HepG2 (cell line): ENCODE results near the gene PKP3. TPM values are rescaled to one million over a fixed set of nuclear protein-coding genes. Genes with fewer than 3 reads are reported as not detected.

ENCODE experiments used
- ATAC-seq: fragments of 200-7000 bp; cut with Tn5 transposase; 3 replicates; pipeline ENCODE4 v1.9.1; 2020; ENCODE audit warnings: mild to moderate bottlenecking, moderate library complexity
- BruUV-seq: library from RNA; stranded (reverse); fragments of 400-500 nt; replicated peaks from 2 replicates; lab custom pipeline; 2021; lab: Mats Ljungman, UMichigan
- CTCF ChIA-PET: fragments of 300-600 bp; formaldehyde crosslinking; extraction: SDS; loops from one replicate; lab custom pipeline; 2021; ENCODE audit warnings: low total read pairs, inconsistent platforms, low intra/inter-chr PET ratio; lab: Yijun Ruan, JAX
- POLR2A ChIA-PET: fragments of 350-600 bp; sonication (Branson Sonifier 250); formaldehyde crosslinking; loops from one replicate; lab custom pipeline; 2020; ENCODE audit warnings: antibody characterized with exemption, inconsistent platforms; lab: Yijun Ruan, JAX
- DNase-seq: peaks from one replicate; pipeline ENCODE4 v3.0.0-alpha.2; 2015; ENCODE audit warnings: low spot score
- FAIRE-seq: peaks from 3 replicates; lab custom pipeline; 2011; peaks lifted over from hg19 to GRCh38; lab: Jason Lieb, UNC
- H2AFZ ChIP-seq: one replicate; pipeline ENCODE4 v1.6.1; 2011; ENCODE audit warnings: low read length, inconsistent platforms
- H3K27ac ChIP-seq: fragments of 300-600 bp; 3 replicates; pipeline ENCODE4 v1.8.0; 2011; ENCODE audit warnings: mixed run types, mild to moderate bottlenecking, mixed read lengths, low read length, inconsistent platforms; ENCODE audit not compliant: insufficient read depth; ENCODE audit errors: extremely low read length
- H3K27me3 ChIP-seq, 2 experiments: fragments of 200-600 bp in 1 of 2; 2 replicates in 1 of 2; 3 replicates in 1 of 2; pipeline versions ENCODE4 v1.6.0 to v1.8.0; 2011; ENCODE audit warnings: low read length in 2 of 2, mild to moderate bottlenecking in 2 of 2, moderate library complexity in 2 of 2, inconsistent platforms in 1 of 2; ENCODE audit not compliant: insufficient read depth in 2 of 2, control insufficient read depth in 1 of 2
- H3K36me3 ChIP-seq, 2 experiments: fragments of 200-600 bp in 1 of 2; replicated peaks in 1 of 2; 2 replicates in 1 of 2; 3 replicates in 1 of 2; pipeline versions ENCODE4 v1.5.1 to v1.8.0; 2011; ENCODE audit warnings: low read length in 2 of 2, inconsistent platforms in 1 of 2; ENCODE audit not compliant: insufficient read depth in 2 of 2, control insufficient read depth in 1 of 2
- H3K4me1 ChIP-seq: 2 replicates; pipeline ENCODE4 v1.5.1; 2012; ENCODE audit warnings: low read length, inconsistent platforms; ENCODE audit not compliant: insufficient read depth
- H3K4me2 ChIP-seq: 2 replicates; pipeline ENCODE4 v1.6.0; 2011; ENCODE audit warnings: low read depth, low read length, inconsistent platforms
- H3K4me3 ChIP-seq, 3 experiments: fragments of 200-600 bp in 1 of 3; sonication (generic), shearing (Covaris generic) in 1 of 3; replicated peaks in 1 of 3; 2 replicates each; pipeline ENCODE4 v1.5.1; 2011 to 2016; ENCODE audit warnings: low read length in 3 of 3, inconsistent platforms in 2 of 3, low read depth in 2 of 3, mild to moderate bottlenecking in 2 of 3, control low read depth in 1 of 3, mixed read lengths in 1 of 3; ENCODE audit not compliant: insufficient read depth in 1 of 3
- H3K79me2 ChIP-seq: one replicate; pipeline ENCODE4 v1.6.1; 2011; ENCODE audit warnings: low read length, inconsistent platforms; ENCODE audit not compliant: insufficient read depth
- H3K9ac ChIP-seq: 2 replicates; pipeline ENCODE4 v1.6.0; 2011; ENCODE audit warnings: mild to moderate bottlenecking, low read depth, low read length, inconsistent platforms; ENCODE audit not compliant: insufficient read depth
- H3K9me3 ChIP-seq: 2 replicates; pipeline ENCODE4 v1.5.1; 2012; ENCODE audit warnings: mild to moderate bottlenecking, low read length
- H4K20me1 ChIP-seq: 2 replicates; pipeline ENCODE4 v1.6.0; 2011; ENCODE audit warnings: inconsistent platforms, mild to moderate bottlenecking, low read length, moderate library complexity; ENCODE audit not compliant: insufficient read depth
- FOXO4 ChIP-seq: sonication (generic); formaldehyde crosslinking; conservative IDR thresholded peaks from 2 replicates; pipeline ENCODE4 v1.8.1; 2023; ENCODE audit warnings: missing genetic modification reagents
- GATAD1 ChIP-seq: IDR thresholded peaks from 2 replicates; pipeline ENCODE4 v1.6.1; 2016; ENCODE audit warnings: missing genetic modification reagents, missing compliant biosample characterization
- HOXA9 ChIP-seq: sonication (generic); formaldehyde crosslinking; IDR thresholded peaks from 2 replicates; pipeline ENCODE4 v1.8.1; 2022; ENCODE audit warnings: missing genetic modification reagents, mild to moderate bottlenecking, moderate library complexity, borderline replicate concordance
- JUN ChIP-seq: sonication (generic); formaldehyde crosslinking; IDR thresholded peaks from 2 replicates; pipeline ENCODE4 v1.4.0; 2020; ENCODE audit warnings: mild to moderate bottlenecking, missing genetic modification reagents
- MED13 ChIP-seq: sonication (generic); formaldehyde crosslinking; IDR thresholded peaks from 2 replicates; pipeline ENCODE4 v1.5.0; 2020; ENCODE audit warnings: missing genetic modification reagents
- MIER3 ChIP-seq: IDR thresholded peaks from 2 replicates; pipeline ENCODE4 v1.6.1; 2016; ENCODE audit warnings: missing compliant biosample characterization, borderline replicate concordance
- NONO ChIP-seq, 2 experiments: fragments of 450-650 bp in 1 of 2; sonication (generic) in 1 of 2; formaldehyde crosslinking in 1 of 2; IDR thresholded peaks in 1 of 2; conservative IDR thresholded peaks in 1 of 2; 2 replicates each; pipeline versions ENCODE4 v1.6.1 to v1.8.0; 2017 to 2022; ENCODE audit warnings: mild to moderate bottlenecking in 1 of 2, missing genetic modification reagents in 1 of 2, moderate library complexity in 1 of 2
- RFXANK ChIP-seq: IDR thresholded peaks from 2 replicates; pipeline ENCODE4 v1.6.1; 2016
- RORA ChIP-seq: sonication (generic); formaldehyde crosslinking; IDR thresholded peaks from 2 replicates; pipeline ENCODE4 v1.5.0; 2020; ENCODE audit warnings: mild to moderate bottlenecking, missing genetic modification reagents, moderate library complexity
- SMC3 ChIP-seq: IDR thresholded peaks from 2 replicates; pipeline ENCODE4 v1.6.1; 2011; ENCODE audit warnings: low read length, improper control_type of control experiment
- SP4 ChIP-seq: sonication (generic); formaldehyde crosslinking; IDR thresholded peaks from 2 replicates; pipeline ENCODE4 v1.8.1; 2023; ENCODE audit warnings: mild to moderate bottlenecking, missing genetic modification reagents
- ZBTB49 ChIP-seq: sonication (generic); formaldehyde crosslinking; IDR thresholded peaks from 2 replicates; pipeline ENCODE4 v1.4.0; 2020; ENCODE audit warnings: missing genetic modification reagents, borderline replicate concordance
- ZNF281 ChIP-seq: sonication (generic); formaldehyde crosslinking; IDR thresholded peaks from 2 replicates; pipeline ENCODE4 v1.4.0; 2020; ENCODE audit warnings: missing genetic modification reagents, borderline replicate concordance
- ZNF616 ChIP-seq: sonication (generic); formaldehyde crosslinking; IDR thresholded peaks from 2 replicates; pipeline ENCODE4 v1.5.0; 2020; ENCODE audit warnings: low read depth, mild to moderate bottlenecking, missing genetic modification reagents
- WGBS: methylation state at CpG from one replicate; pipeline ENCODE4 v1.1.6; 2017; ENCODE audit warnings: low lambda C conversion rate; 5-methylcytosine and 5-hydroxymethylcytosine counted together
- in situ Hi-C: cut with HindIII; loops from 2 replicates; pipeline ENCODE4 v1.10.0; 2017; ENCODE audit warnings: low pct_unique_long_range_greater_than_20kb; ENCODE audit not compliant: extremely low pct_ligation_motif_present
- intact Hi-C: fragments of 100-400 bp; cut with micrococcal nuclease; formaldehyde crosslinking; loops from one replicate; pipeline ENCODE4 v1.10.0; 2022; ENCODE audit not compliant: unreplicated experiment
- polyA plus RNA-seq, 8 experiments: library from polyadenylated mRNA; depleted of rRNA in 3 of 8; stranded (reverse) in 7 of 8; unstranded in 1 of 8; fragments of >200 nt; fragmentation: Illumina TruSeq in 4 of 8; extraction: Trizol in 4 of 8; gene quantifications; 2 replicates each; pipeline versions ENCODE4 v1.2.1 to v1.2.3, GENCODE V29; 2011 to 2016; ENCODE audit warnings: low read depth in 4 of 8, missing spikeins in 1 of 8, mixed read lengths in 1 of 8; ENCODE audit not compliant: insufficient read depth in 1 of 8
- total RNA-seq, 5 experiments: library from RNA; depleted of rRNA; stranded (reverse); fragments of >200 nt; fragmentation: Illumina TruSeq; extraction: Trizol; gene quantifications; 2 replicates each; pipeline ENCODE4 v1.2.3, GENCODE V29; 2016; ENCODE audit warnings: low read depth in 1 of 5

Gene PKP3
- total and polyA plus RNA-seq, 2 of the 13 experiments (the other 11 are each of a cell fraction or from before 2014, with no cell fraction given) = 18.0 to 28.7 TPM

- no peak for FAIRE-seq
- POLR2A ChIA-PET = no interaction called here
- Histone ChIP-seq H3K36me3 (no peaks in the 10 kb centered on the region), H3K4me2 (no peak overlapping the region), H3K9me3 (no peaks in the 10 kb centered on the region), H3K9ac (no peak overlapping the region), H3K4me1 (no peaks in the 10 kb centered on the region), H3K27ac (no peak overlapping the region), H3K79me2 (no peaks in the 10 kb centered on the region), H2AFZ (no peak overlapping the region), H3K4me3 (no peak overlapping the region), H3K27me3 (no peaks in the 10 kb centered on the region), H4K20me1 (no peaks in the 10 kb centered on the region)
- TF ChIP-seq MED13 (CRISPR knock-in tag) (no peak), ZNF281 (CRISPR knock-in tag) (no peak), RORA (CRISPR knock-in tag) (no peak), SP4 (CRISPR knock-in tag) (no peak), SMC3 (no peak), MIER3 (CRISPR knock-in tag) (no peak), RFXANK (CRISPR knock-in tag) (no peak), GATAD1 (CRISPR knock-in tag) (no peak), JUN (no peak), NONO (IDR thresholded peaks at IDR 0.05) (no peak), NONO (CRISPR knock-in tag; conservative IDR thresholded peaks at IDR 0.05) (no peak), HOXA9 (CRISPR knock-in tag) (no peak), ZNF616 (CRISPR knock-in tag) (no peak), ZBTB49 (no peak), FOXO4 (CRISPR knock-in tag) (no peak)
- intact Hi-C loops = no loop called here
- in situ Hi-C loops = no loop called here
- 95% methylated on average over 7 of the region's 8 CpGs for WGBS
- DNase-seq = no peak
- CTCF ChIA-PET = no interaction called here
- BruUV-seq = no TSS peak
- ATAC-seq = no peak
These were observed 32.8 kb downstream of the PKP3 start for GRCh38 chr11:426851-427250.
